NCI-H128 (cell line): Measurements from ENCODE around the gene GPR143.

Experiments used
- DNase-seq: peaks from one replicate; lab custom pipeline; 2025; ENCODE audit not compliant: unreplicated experiment; lab: John Stamatoyannopoulos, UW

The GPR143 gene

DNA sequence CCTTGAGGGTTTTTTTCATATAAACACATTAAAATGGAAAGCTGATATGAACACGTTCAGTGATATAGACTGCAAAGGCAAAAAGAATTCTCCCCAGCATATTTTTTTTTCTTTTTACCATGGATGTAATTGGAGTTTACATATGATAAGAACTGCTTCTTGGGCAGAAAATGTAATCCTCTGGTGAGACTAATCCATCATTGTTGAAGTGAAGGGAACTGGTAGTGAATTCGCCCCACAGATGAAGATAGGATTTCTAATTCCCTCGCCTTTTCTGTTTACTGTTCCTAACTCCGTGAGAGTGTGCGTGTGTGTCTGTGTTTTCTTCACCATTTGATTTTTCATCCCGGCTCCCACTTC lies 88.9 kb downstream of the GPR143 start:
- DNase-seq, result no peak

DNA sequence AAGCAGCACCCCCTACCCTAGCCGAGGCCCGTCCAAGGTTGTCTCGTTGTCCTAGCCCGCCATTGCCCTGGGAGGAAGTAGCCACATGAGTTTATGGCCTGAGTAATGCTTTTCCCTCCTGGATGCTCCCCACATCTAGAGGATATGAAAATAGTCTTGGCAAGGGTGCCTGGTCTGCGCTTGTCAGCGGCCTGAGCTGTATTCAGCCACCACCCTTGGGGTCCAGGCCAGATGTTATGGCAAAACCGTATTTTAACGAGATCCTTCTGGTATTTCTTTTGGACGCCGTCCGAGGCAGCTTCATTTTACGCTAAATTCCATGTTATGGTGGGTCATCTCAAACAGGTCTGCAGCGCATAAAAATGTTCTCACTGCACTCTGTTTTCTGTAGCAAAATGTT lies 89.3 kb downstream of the GPR143 start:
- DNase-seq, result no peak
